ENCODE measurements around the gene ABR.
"Not testable (repeated sequence)": the region's sequence is repeated elsewhere in the genome, so short reads cannot be mapped to it uniquely, and the experiment has no call there.

ABR gene

DNA sequence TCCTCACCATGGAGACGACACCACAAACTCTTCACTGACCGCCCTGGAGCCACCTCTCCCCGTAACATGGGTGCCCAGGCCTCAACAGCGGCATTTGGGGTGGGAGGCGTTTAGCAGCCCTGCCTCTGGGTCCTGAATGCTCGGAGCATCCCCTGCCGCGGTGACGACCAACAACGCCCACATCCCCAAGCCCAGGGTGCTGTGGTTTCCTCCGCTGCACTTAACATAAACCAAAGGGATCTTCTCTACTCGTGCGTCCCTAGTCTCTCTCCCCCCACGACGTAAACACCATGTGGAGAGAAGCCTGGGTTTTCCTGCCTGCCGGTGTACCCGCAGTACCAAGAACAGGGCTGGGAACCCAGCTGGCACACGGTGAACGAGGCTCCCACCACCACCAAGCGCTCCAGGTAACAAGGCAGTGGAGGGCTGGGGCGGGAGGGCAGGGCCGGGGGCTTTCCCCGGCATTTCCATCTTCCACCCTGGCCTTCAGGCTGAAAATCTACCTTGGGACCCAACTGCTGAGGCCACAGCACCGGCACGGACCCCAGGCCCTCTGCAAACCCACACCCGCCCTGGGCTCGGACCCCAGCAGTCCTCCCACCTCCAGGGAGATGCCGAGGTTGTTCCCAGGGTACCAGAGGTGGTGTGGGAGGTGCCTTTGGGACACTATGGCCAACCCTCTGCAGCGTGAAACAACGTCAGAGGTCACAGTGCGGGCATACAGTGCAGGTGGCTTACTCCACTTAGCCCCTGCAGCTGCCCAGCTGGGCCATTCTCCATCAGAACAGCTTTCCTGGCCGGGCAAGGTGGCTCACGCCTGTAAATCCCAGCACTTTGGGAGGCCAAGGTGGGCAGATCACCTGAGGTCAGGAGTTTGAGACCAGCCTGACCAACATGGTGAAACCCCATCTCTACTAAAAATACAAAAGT, 128.5 kb downstream of the ABR start:
- H3K36me3 Mint-ChIP-seq (ENCODE audit: low read depth), result peaks cover 93% of the 10 kb centered on the region
- H3K4me1 Mint-ChIP-seq (ENCODE audit: low read depth), result peaks cover under 1% of the 10 kb centered on the region
- H3K9me3 Mint-ChIP-seq, result no peaks in the 10 kb centered on the region
- intact Hi-C loops (cut with micrococcal nuclease), result no loop called here
- H3K27me3 Mint-ChIP-seq, result no peaks in the 10 kb centered on the region
- H3K27ac Mint-ChIP-seq, result no peak overlapping the region
- H3K4me3 Mint-ChIP-seq, result no peak overlapping the region

DNA sequence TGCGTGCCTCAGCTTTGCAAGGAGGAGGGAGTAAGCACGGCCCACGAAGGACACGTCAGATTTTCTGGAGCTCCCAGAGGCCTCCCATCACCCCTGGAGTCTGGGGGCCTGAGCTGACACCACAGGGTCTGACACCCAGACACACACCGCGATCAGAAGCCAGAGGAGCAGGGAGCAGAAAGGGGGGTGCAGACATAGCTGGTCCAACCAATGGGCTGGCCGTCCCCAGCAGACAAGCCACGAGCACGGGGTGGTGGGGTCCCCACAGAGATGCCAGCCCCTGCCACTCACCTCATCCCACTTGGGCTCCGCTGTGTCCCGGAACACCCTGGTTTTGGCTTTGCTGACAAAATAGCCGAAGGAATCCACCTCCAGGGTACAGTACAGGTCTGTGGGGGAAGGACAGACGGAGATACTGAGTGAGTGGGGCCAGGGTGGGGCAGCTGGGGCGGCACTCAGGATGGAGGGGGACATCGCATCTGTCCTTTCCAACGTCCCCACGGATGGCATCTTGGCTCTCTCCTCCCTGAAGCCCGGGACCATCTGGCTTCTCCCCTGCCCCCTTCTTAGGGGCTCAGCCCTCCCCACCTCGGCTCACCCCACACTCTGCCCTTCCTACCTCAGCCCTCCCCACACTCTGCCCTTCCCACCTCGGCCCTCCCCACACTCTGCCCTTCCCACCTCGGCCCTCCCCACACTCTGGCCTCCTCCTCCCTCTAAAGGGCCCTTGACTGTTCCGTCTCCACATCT, 129.4 kb downstream of the ABR start:
- no peak overlapping the region for H3K4me3 Mint-ChIP-seq
- no peaks in the 10 kb centered on the region for H3K9me3 Mint-ChIP-seq
- H3K27ac Mint-ChIP-seq, result no peak overlapping the region
- no peaks in the 10 kb centered on the region for H3K4me1 Mint-ChIP-seq (ENCODE audit: low read depth)
- H3K36me3 Mint-ChIP-seq (ENCODE audit: low read depth), result peaks cover 93% of the 10 kb centered on the region
- H3K27me3 Mint-ChIP-seq, result no peaks in the 10 kb centered on the region
- intact Hi-C loops (cut with micrococcal nuclease), result no loop called here

DNA sequence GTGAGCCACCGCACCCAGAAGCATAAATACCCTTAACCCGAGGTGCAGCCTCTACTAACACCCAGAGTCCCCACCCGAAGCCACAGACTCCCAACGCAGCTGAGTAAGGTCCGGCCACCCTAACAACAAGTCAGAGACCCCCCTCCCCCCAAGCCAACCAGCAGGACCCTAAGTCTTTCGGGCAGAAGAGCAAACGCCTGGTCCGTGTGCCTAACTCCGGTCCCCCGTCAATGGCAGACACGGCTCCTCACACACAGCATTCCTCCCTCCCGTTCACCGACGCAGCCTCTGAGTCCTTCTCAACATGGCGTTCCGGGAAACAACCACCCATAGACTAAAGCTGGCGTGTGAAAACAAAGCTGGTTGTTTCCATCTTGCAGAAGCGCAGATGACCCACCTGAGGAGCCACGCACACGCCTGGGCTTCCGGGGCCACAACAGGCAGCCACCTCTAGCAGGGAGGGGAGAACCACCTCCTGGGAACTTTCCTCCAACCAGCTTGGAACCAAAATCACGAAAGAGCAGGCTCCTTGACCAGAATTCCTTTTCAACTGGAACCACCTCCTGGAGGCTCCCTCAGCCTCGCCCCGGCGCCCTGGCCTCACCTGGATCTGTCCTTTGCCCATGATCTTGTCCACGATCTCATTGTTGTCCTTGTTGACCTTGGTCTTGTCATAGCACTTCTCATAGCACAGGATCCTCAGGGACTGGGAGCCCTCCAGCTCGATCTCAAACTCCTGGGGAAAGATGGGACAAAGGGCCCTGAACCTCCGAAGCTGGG, 130.1 kb downstream of the ABR start:
- H3K4me1 Mint-ChIP-seq (ENCODE audit: low read depth), result peaks cover 3% of the 10 kb centered on the region
- no peak overlapping the region for H3K27ac Mint-ChIP-seq
- no peak overlapping the region for H3K4me3 Mint-ChIP-seq
- H3K27me3 Mint-ChIP-seq, result no peaks in the 10 kb centered on the region
- intact Hi-C loops (cut with micrococcal nuclease), result no loop called here
- no peaks in the 10 kb centered on the region for H3K9me3 Mint-ChIP-seq
- peaks cover 93% of the 10 kb centered on the region for H3K36me3 Mint-ChIP-seq (ENCODE audit: low read depth)

DNA sequence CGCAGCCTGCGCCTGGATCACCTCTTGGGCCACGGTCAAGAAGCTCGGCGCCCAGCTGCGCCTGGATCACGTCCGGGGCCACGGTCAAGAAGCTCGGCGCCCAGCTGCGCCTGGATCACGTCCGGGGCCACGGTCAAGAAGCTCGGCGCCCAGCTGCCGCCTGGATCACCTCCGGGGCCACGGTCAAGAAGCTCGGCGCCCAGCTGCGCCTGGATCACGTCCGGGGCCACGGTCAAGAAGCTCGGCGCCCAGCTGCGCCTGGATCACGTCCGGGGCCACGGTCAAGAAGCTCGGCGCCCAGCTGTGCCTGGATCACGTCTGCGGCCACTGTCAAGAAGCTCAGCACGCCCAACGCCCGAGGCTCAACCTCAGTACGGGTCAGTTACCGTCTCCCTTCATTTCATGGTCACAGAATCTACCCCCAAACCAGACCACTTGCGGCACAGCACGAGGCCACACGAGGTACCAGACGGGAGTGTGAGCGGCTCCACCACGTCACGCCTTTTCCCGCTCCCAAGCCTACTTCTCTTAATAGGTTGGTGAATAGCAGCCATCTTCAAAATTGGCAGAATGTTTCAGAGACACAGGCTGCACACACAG, 131.2 kb downstream of the ABR start:
- H3K27ac Mint-ChIP-seq; H3K27me3 Mint-ChIP-seq; H3K9me3 Mint-ChIP-seq; intact Hi-C loops (cut with micrococcal nuclease); H3K4me3 Mint-ChIP-seq: not testable (repeated sequence)
- peaks cover 93% of the 10 kb centered on the region for H3K36me3 Mint-ChIP-seq (ENCODE audit: low read depth)
- peaks cover 13% of the 10 kb centered on the region for H3K4me1 Mint-ChIP-seq (ENCODE audit: low read depth)

DNA sequence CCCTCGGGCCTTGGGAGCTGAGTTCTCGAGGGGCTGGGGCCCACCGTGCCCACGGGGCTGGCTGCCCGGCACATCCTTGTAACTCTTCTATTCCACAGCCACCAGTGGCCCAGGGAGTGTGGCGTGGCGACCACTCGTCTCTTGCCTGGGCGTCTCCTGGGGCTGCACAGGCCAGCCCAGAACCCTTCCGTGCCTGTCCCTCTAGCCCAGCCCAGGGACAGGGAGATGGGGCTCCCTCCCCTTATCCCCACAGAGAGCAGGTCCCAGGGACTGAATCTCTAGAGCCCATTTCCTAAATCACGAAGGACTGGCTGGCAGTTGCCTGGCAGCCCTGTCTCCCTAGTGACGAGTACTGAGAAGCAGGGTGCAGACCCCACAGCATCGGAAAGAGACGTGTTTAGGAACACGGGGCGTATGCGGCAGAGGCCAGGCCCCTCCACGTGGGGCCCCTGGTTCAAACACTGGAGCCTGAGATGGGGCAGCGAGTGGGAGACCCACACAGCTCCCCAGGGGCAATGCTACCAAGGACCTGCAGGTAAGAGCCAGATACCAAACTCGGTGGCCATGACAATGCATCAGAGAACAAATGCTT, 131.8 kb downstream of the ABR start:
- Mint-ChIP-seq H3K4me3 (no peak overlapping the region), H3K36me3 (ENCODE audit: low read depth) (peaks cover 94% of the 10 kb centered on the region), H3K9me3 (no peaks in the 10 kb centered on the region), H3K27ac (peak overlapping the region; percentile 25), H3K4me1 (ENCODE audit: low read depth) (peaks cover 16% of the 10 kb centered on the region), H3K27me3 (no peaks in the 10 kb centered on the region)
- intact Hi-C loops (cut with micrococcal nuclease), result no loop called here

DNA sequence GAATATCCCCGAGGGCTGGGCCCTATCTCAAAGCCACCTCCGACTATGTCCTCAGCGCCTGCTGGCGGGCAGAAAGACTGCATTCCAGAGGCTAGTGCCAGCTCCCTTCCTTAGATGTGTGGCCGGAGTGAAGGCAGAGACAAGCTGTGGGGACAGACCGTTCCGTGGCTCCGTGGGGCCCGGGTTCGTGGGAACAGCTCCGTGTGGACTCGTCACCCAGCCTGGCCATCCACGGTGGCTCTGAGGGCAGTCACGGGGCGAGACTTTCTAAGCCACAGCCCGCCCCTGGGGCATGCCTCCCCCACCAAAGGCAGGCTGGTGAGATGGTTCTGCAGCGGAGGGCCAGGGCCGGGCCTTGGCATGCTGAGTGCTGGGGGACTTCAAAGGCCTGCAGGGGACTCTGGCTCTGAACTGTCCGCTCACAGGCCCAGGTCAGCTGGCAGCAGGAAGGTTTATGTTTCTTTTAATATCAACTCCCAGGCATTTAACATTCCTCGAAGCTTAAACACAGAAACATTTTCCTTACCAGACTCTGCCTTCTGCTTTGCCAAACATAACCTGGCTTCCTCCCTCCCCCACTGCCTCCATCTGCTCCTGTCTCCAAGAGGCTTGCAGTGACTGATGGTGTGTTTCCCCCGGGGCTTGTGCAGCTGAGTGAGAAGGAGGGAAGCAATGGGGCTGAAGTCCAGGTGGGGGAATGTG, 132.5 kb downstream of the ABR start:
- Mint-ChIP-seq H3K27me3 (no peaks in the 10 kb centered on the region), H3K36me3 (ENCODE audit: low read depth) (peaks cover 100% of the 10 kb centered on the region), H3K4me3 (no peak overlapping the region), H3K4me1 (ENCODE audit: low read depth) (peaks cover 23% of the 10 kb centered on the region), H3K9me3 (no peaks in the 10 kb centered on the region), H3K27ac (peak overlapping the region; percentile 25)
- intact Hi-C loops (cut with micrococcal nuclease), result no loop called here

DNA sequence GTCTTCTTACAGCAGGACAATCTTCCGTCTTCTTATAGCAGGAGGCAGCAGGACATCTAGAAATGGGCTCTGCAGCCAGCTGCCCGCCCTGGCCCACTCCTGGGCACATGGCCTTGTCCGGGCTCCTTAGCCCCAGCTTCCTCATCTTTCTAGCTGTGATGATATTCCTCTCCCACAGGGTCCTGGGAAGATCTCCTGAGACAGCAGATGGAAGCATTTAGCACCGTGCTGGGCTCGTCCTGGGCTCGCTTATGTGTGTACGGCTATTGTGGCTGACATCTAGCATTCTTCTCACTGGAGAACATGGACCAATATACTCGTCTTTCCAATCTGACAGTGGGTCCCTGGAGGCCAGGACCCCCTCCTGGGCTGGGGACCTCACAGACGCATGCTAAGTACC, 134.3 kb downstream of the ABR start:
- no peaks in the 10 kb centered on the region for H3K27me3 Mint-ChIP-seq
- intact Hi-C loops (cut with micrococcal nuclease), result no loop called here
- H3K9me3 Mint-ChIP-seq, result no peaks in the 10 kb centered on the region
- no peak overlapping the region for H3K27ac Mint-ChIP-seq
- H3K4me1 Mint-ChIP-seq (ENCODE audit: low read depth), result peaks cover 40% of the 10 kb centered on the region
- no peak overlapping the region for H3K4me3 Mint-ChIP-seq
- peaks cover 100% of the 10 kb centered on the region for H3K36me3 Mint-ChIP-seq (ENCODE audit: low read depth)

DNA sequence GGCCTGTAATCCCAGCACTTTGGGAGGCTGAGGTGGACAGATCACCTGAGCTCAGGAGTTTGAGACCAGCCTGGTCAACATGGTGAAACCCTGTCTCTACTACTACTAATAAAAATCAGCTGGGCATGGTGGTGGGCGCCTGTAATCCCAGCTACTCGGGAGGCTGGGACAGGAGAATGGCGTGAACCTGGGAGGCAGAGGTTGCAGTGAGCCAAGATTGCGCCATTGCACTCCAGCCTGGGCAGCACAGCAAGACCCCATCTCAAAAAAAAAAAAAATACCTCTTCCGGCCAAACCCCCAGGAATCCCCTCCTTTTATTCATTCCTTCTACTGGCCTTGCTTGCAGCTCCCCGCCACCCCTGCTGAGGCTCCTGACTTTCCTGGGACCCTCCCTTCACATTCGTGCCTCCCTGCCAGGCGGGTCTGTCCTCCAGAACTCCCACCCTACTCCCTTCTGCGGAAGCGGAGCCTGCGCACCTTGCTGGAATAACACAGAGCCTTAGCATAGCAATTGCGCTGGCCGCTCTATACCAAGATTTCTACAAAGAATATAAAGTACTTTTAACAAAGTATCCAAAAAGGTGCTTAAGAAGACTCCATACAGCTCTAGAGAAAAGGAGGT, 135.3 kb downstream of the ABR start:
- not testable (repeated sequence) for H3K9me3 Mint-ChIP-seq

DNA sequence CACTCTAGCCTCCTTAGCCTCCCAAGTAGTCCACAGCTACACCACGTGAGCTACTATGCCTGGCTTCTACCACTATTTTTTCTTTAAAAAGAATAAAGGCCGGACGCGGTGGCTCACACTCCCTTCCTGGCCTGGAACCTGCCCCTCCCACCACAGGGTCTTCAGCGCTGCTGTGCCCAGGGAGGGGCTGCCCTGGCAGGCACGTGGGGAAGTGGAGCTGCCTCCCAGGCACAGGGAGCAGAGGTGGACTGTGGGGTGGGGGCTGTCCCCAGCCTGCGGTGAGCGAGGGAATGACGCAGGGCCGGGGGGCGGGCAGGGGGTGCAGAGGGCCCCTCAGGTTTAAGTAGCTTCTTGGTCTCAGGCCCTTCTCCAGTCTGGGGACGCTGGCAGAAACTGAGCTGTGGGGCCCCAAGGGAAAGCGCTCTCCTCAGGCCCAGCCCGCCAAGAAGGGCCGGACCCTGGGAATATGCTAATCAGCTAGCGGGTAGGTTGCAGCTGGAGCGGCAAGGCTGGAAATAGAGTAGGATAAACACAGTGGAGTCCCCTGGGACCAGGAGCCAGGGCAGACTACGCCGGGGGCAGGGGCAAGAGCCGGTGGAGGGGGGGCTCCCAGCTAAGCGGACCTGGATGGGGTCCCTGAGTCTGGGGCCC, 136.1 kb downstream of the ABR start:
- Mint-ChIP-seq H3K27me3 (no peaks in the 10 kb centered on the region), H3K4me1 (ENCODE audit: low read depth) (peaks cover 57% of the 10 kb centered on the region), H3K4me3 (no peak overlapping the region), H3K27ac (no peak overlapping the region), H3K36me3 (ENCODE audit: low read depth) (peaks cover 100% of the 10 kb centered on the region), H3K9me3 (no peaks in the 10 kb centered on the region)
- intact Hi-C loops (cut with micrococcal nuclease), result no loop called here

More for the DNA sequence above, 135.3 kb downstream of the ABR start:
- peaks cover 50% of the 10 kb centered on the region for H3K4me1 Mint-ChIP-seq (ENCODE audit: low read depth)
- H3K27ac Mint-ChIP-seq, result peak overlapping the region; percentile 59
- H3K4me3 Mint-ChIP-seq; H3K27me3 Mint-ChIP-seq; intact Hi-C loops (cut with micrococcal nuclease): not testable (repeated sequence)
- H3K36me3 Mint-ChIP-seq (ENCODE audit: low read depth), result peaks cover 100% of the 10 kb centered on the region

DNA sequence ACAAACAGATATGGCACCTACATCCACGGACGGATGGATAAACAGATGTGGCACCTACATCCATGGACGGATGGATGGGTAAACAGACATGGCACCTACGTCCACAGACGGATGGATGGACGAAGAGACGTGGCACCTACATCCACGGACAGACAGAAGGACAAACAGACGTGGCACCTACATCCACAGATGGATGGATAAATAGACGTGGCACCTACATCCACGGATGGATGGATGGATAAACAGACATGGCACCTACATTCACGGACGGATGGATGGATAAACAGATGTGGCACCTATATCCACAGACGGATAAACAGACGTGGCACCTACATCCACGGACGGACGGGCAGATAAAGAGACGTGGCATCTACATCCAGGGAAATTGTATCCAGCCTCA, 137.3 kb downstream of the ABR start:
- Mint-ChIP-seq H3K4me3 (no peak overlapping the region), H3K27me3 (no peaks in the 10 kb centered on the region), H3K4me1 (ENCODE audit: low read depth) (peaks cover 67% of the 10 kb centered on the region), H3K36me3 (ENCODE audit: low read depth) (peaks cover 100% of the 10 kb centered on the region), H3K27ac (no peak overlapping the region), H3K9me3 (no peaks in the 10 kb centered on the region)
- intact Hi-C loops (cut with micrococcal nuclease), result no loop called here

DNA sequence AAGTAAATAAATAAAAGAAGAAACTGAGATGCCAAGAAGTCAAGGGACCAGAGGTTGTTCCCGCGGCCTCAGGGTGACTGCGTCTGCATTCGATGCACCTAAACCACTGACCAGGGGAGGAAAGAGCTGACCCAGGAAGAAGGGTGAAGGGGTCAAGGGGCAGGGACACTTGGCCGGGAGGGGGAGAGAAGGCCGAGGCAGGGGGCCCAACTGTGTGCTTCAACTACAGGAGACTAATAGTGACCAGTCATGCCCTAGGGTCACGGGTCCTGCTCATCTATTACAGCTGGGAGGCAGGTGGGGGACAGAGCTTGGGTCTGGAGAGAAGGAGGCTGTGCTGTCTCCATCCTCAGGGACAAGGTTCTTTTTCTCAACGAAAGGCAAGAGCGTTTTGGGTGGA, 138.0 kb downstream of the ABR start:
- H3K4me3 Mint-ChIP-seq, result no peak overlapping the region
- intact Hi-C loops (cut with micrococcal nuclease), result no loop called here
- no peaks in the 10 kb centered on the region for H3K27me3 Mint-ChIP-seq
- H3K27ac Mint-ChIP-seq, result peak overlapping the region; percentile 4
- H3K4me1 Mint-ChIP-seq (ENCODE audit: low read depth), result peaks cover 75% of the 10 kb centered on the region
- no peaks in the 10 kb centered on the region for H3K9me3 Mint-ChIP-seq
- H3K36me3 Mint-ChIP-seq (ENCODE audit: low read depth), result peaks cover 100% of the 10 kb centered on the region

DNA sequence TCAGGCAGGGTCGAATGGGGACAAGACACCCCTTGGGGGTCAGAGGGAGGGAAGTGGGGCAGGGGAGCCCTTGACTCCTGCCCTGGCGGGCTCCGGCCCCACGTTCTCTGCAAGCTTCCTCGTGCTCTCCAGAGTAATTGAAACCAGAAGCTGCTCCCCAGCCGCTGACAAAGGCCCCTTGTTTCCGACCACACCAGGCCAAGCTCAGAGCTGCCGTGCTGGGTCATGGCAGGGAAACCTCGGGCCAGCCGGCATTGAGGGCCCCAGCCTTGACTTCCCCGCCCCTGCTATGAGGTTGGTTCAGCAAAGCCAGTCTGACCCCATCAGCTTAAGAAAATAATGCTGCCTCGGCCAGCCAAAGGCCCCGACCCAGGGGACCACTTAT, 139.6 kb downstream of the ABR start:
- H3K4me1 Mint-ChIP-seq (ENCODE audit: low read depth), result peaks cover 88% of the 10 kb centered on the region
- H3K27ac Mint-ChIP-seq, result peak overlapping the region; percentile 97
- no peaks in the 10 kb centered on the region for H3K9me3 Mint-ChIP-seq
- peaks cover 100% of the 10 kb centered on the region for H3K36me3 Mint-ChIP-seq (ENCODE audit: low read depth)
- H3K27me3 Mint-ChIP-seq, result no peaks in the 10 kb centered on the region
- H3K4me3 Mint-ChIP-seq, result peak overlapping the region; percentile 75
- intact Hi-C loops (cut with micrococcal nuclease), result no loop called here

Measured in dendritic cell treated with granulocyte-macrophage colony-stimulating factor and Interleukin-4, amounts not matched to agents 40 ng/mL and 50 ng/mL, for 4 days (primary cell).